GM19025 (cell line): ENCODE data around the gene CDAN1.

Source experiments
- ATAC-seq: cut with Tn5 transposase; IDR thresholded peaks from one replicate; pipeline ENCODE4 v1.9.1; 2021; ENCODE audit warnings: mild to moderate bottlenecking, low read depth, moderate library complexity; ENCODE audit not compliant: unreplicated experiment

Gene CDAN1

GRCh38 chr15:42675021-42675420 is 61.9 kb downstream of the CDAN1 start:
- ATAC-seq: no peak

GRCh38 chr15:42674472-42674871 is 62.5 kb downstream of the CDAN1 start:
- no peak for ATAC-seq
